GM12891 (cell line): ENCODE data around the gene PINLYP.

Experiments
- PAX5 ChIP-seq: IDR thresholded peaks from 2 replicates; pipeline ENCODE4 v1.6.1; 2011; ENCODE audit warnings: low read length, moderate library complexity, mild to moderate bottlenecking; ENCODE audit not compliant: insufficient read depth, severe bottlenecking
- POLR2A ChIP-seq: IDR thresholded peaks from 2 replicates; pipeline ENCODE4 v1.6.1; 2011; ENCODE audit warnings: low read depth, low read length, control low read depth
- POLR2AphosphoS5 ChIP-seq: IDR thresholded peaks from 2 replicates; pipeline ENCODE4 v1.6.1; 2011; ENCODE audit warnings: low read depth, low read length, control low read depth
- POU2F2 ChIP-seq: IDR thresholded peaks from 2 replicates; pipeline ENCODE4 v1.6.1; 2011; ENCODE audit warnings: low read depth, mild to moderate bottlenecking, control low read depth, low read length, moderate library complexity
- SPI1 ChIP-seq: IDR thresholded peaks from 2 replicates; pipeline ENCODE4 v1.6.1; 2011; ENCODE audit warnings: low read depth, low read length, control low read depth
- TAF1 ChIP-seq: IDR thresholded peaks from 2 replicates; pipeline ENCODE4 v1.6.1; 2011; ENCODE audit warnings: low read depth, low read length, control low read depth

GRCh38 chr19:43525836-43526771, 49.5 kb upstream of the PINLYP start:
- TF ChIP-seq POLR2A (no peak), POLR2AphosphoS5 (no peak), POU2F2 (no peak), TAF1 (no peak), SPI1 (no peak), PAX5 (no peak)
